ENCODE measurements around the gene GRIK4. TPM values are rescaled to one million over a fixed set of nuclear protein-coding genes. Genes with fewer than 3 reads are reported as not detected.

Gene GRIK4
- polyA plus RNA-seq, 1 donor from 2014 or later = 3.4 TPM

Other genes starting within 250 kb of the GRIK4 start
- 23.4 and 31.1 TPM in 2 replicates for gene TLCD5, start 186.4 kb upstream of the GRIK4 start, polyA plus RNA-seq
- 93.4 and 95.9 TPM in 2 replicates for gene ARHGEF12, start 175.3 kb upstream of the GRIK4 start, polyA plus RNA-seq

All from neural cell (in vitro differentiated cells).